HG03196 (cell line): ENCODE measurements around the gene DCBLD2.
A peak's percentile ranks its signal among the peaks of the same experiment; 100 is the strongest.

Experiments used
- ATAC-seq: cut with Tn5 transposase; IDR thresholded peaks from one replicate; pipeline ENCODE4 v1.9.1; 2021; ENCODE audit not compliant: unreplicated experiment

Gene DCBLD2

GRCh38 chr3:98775459-98776139 is 125.9 kb downstream of the DCBLD2 start:
- no peak for ATAC-seq

GRCh38 chr3:98772022-98772421 is 129.5 kb downstream of the DCBLD2 start:
- no peak for ATAC-seq

- ATAC-seq: peak; percentile 65
Measured at GRCh38 chr3:98770261-98771039, 131.0 kb downstream of the DCBLD2 start.

- ATAC-seq: no peak
Measured at GRCh38 chr3:98769448-98769847, 132.0 kb downstream of the DCBLD2 start.

GRCh38 chr3:98768961-98769360 is 132.5 kb downstream of the DCBLD2 start:
- ATAC-seq: no peak

GRCh38 chr3:98766924-98767323 is 134.6 kb downstream of the DCBLD2 start:
- ATAC-seq: no peak

- no peak for ATAC-seq
Measured at GRCh38 chr3:98765721-98766120, 135.8 kb downstream of the DCBLD2 start.

- ATAC-seq: no peak
Measured at GRCh38 chr3:98764472-98764884, 137.0 kb downstream of the DCBLD2 start.

GRCh38 chr3:98763819-98764418 is 137.6 kb downstream of the DCBLD2 start:
- ATAC-seq: no peak

GRCh38 chr3:98763076-98763475 is 138.4 kb downstream of the DCBLD2 start, which contains the start of gene ST3GAL6:
Gene ST3GAL6 (plus strand): TSS chr3:98763340. CDS start chr3:98768441, 5,101 bp downstream.
- no peak for ATAC-seq

GRCh38 chr3:98761643-98762229 is 139.8 kb downstream of the DCBLD2 start:
- no peak for ATAC-seq

- no peak for ATAC-seq
Measured at GRCh38 chr3:98759629-98760028, 141.9 kb downstream of the DCBLD2 start.

GRCh38 chr3:98755601-98756000 is 145.9 kb downstream of the DCBLD2 start:
- no peak for ATAC-seq

- no peak for ATAC-seq
Measured at GRCh38 chr3:98754483-98754882, 147.0 kb downstream of the DCBLD2 start.

GRCh38 chr3:98750276-98750919 is 151.1 kb downstream of the DCBLD2 start:
- no peak for ATAC-seq

- ATAC-seq: no peak
Measured at GRCh38 chr3:98746882-98747281, 154.6 kb downstream of the DCBLD2 start.

- no peak for ATAC-seq
Measured at GRCh38 chr3:98746122-98746521, 155.4 kb downstream of the DCBLD2 start.
